ENCODE data around the gene BTBD1.

DNA sequence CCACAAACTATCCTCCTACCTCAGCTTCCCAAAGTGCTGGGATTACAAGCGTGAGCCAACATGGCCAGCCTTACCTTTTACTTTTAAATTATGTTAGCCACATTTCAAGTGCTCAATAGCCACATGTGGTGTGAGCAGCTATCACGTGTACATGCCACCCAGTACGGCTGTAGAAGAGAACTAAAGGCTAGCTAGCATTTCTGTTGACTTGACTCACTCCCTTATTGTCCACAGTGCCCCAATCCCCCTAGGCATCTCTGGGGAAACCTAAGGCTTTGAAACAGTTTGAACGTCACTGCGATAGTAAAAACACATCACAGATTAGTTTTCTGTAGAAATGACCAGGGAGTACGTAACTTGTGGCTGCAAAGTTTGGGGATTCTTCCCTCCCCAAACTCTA lies 67.6 kb downstream of the BTBD1 start:
- no peak for TF ChIP-seq CTCF (IDR thresholded peaks at IDR 0.05 in 2 of 3, conservative IDR thresholded peaks at IDR 0.05 in 1 of 3; ENCODE audit: borderline replicate concordance in 1 of 3, insufficient read depth in 1 of 3, low read depth in 2 of 3, low read length in 2 of 3)
- TF ChIP-seq EZH2 (IDR thresholded peaks at IDR 0.05) = no peak
- TF ChIP-seq CEBPB (IDR thresholded peaks at IDR 0.05; ENCODE audit: low read depth) = no peak
- TF ChIP-seq, protein P1, sequence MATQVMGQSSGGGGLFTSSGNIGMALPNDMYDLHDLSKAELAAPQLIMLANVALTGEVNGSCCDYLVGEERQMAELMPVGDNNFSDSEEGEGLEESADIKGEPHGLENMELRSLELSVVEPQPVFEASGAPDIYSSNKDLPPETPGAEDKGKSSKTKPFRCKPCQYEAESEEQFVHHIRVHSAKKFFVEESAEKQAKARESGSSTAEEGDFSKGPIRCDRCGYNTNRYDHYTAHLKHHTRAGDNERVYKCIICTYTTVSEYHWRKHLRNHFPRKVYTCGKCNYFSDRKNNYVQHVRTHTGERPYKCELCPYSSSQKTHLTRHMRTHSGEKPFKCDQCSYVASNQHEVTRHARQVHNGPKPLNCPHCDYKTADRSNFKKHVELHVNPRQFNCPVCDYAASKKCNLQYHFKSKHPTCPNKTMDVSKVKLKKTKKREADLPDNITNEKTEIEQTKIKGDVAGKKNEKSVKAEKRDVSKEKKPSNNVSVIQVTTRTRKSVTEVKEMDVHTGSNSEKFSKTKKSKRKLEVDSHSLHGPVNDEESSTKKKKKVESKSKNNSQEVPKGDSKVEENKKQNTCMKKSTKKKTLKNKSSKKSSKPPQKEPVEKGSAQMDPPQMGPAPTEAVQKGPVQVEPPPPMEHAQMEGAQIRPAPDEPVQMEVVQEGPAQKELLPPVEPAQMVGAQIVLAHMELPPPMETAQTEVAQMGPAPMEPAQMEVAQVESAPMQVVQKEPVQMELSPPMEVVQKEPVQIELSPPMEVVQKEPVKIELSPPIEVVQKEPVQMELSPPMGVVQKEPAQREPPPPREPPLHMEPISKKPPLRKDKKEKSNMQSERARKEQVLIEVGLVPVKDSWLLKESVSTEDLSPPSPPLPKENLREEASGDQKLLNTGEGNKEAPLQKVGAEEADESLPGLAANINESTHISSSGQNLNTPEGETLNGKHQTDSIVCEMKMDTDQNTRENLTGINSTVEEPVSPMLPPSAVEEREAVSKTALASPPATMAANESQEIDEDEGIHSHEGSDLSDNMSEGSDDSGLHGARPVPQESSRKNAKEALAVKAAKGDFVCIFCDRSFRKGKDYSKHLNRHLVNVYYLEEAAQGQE (IDR thresholded peaks at IDR 0.05; ENCODE audit: low read depth) = no peak
- no peak for TF ChIP-seq POLR2A (IDR thresholded peaks at IDR 0.05; ENCODE audit: borderline replicate concordance, extremely low read depth, insufficient read depth, insufficient read length)
- TF ChIP-seq ZNF274 (IDR thresholded peaks at IDR 0.05; ENCODE audit: low read depth, low read length) = no peak
- no peak for TF ChIP-seq RAD21 (IDR thresholded peaks at IDR 0.05; ENCODE audit: low read depth)
- no peak for TF ChIP-seq SRF (IDR thresholded peaks at IDR 0.05; ENCODE audit: low read depth)
- TF ChIP-seq, protein P2, sequence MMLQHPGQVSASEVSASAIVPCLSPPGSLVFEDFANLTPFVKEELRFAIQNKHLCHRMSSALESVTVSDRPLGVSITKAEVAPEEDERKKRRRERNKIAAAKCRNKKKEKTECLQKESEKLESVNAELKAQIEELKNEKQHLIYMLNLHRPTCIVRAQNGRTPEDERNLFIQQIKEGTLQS (IDR thresholded peaks at IDR 0.05) = no peak
- TF ChIP-seq EZH2phosphoT487 (IDR thresholded peaks at IDR 0.05; ENCODE audit: borderline replicate concordance) = no peak
- no peak for TF ChIP-seq POLR2AphosphoS5 (IDR thresholded peaks at IDR 0.05; ENCODE audit: low read depth, low read length)

Data from HCT116 (cell line).